BE2C (cell line): ENCODE measurements around the gene FARS2.

Source experiments
- DNase-seq: peaks from one replicate; pipeline ENCODE4 v3.0.0-alpha.2; 2020
- H3K27me3 ChIP-seq: fragments of 250-450 bp; sonication (Bioruptor Pico); 2 replicates; pipeline ENCODE4 v1.5.1; 2020; ENCODE audit warnings: mild to moderate bottlenecking
- H3K36me3 ChIP-seq: fragments of 250-450 bp; sonication (Bioruptor Pico); 2 replicates; pipeline ENCODE4 v1.5.1; 2020; ENCODE audit warnings: mild to moderate bottlenecking
- H3K4me1 ChIP-seq: fragments of 250-450 bp; sonication (Bioruptor Pico); 2 replicates; pipeline ENCODE4 v1.5.1; 2020
- H3K4me3 ChIP-seq: 2 replicates; pipeline ENCODE4 v1.5.1; 2011; ENCODE audit warnings: low read depth, low read length
- H3K9me3 ChIP-seq: fragments of 250-450 bp; sonication (Bioruptor Pico); 2 replicates; pipeline ENCODE4 v1.5.1; 2020
- TF ChIP-seq, protein P1 (sequence below): IDR thresholded peaks from 2 replicates; pipeline ENCODE4 v1.5.1; 2012; ENCODE audit warnings: mild to moderate bottlenecking, low read depth, low read length

Gene FARS2

DNA sequence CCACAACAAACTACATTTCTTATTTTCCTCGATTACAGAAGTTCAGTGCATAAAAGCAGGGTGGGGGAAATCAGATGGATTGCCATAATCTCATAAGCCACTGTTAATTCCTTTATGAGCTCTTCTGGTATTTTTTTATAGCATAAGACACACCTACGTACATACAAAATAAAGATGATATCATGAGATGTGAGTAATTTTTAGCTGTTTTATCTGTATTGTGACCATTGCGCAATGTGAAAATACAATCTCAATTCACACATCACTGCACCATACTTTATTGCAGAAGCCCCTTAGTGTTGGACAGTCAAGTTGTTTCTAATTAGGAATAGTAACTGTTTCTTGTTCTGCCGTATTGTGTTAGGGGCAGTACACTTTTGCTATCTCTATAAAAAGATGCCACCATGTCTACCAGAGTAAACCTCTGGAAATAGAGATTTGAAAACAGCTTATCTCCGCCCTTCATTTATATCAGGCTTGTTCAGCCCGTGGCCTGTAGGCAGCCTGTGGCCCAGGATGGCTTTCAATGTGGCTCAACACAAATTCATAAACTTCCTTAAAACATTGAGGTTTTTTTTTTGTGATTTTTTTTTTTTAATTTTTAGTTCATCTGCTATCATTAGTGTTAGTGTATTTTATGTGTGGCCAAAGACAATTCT lies 90.4 kb downstream of the FARS2 start:
- no peaks in the 10 kb centered on the region for H3K9me3 ChIP-seq
- DNase-seq, result no peak
- no peak overlapping the region for H3K4me3 ChIP-seq
- TF ChIP-seq, protein P1, sequence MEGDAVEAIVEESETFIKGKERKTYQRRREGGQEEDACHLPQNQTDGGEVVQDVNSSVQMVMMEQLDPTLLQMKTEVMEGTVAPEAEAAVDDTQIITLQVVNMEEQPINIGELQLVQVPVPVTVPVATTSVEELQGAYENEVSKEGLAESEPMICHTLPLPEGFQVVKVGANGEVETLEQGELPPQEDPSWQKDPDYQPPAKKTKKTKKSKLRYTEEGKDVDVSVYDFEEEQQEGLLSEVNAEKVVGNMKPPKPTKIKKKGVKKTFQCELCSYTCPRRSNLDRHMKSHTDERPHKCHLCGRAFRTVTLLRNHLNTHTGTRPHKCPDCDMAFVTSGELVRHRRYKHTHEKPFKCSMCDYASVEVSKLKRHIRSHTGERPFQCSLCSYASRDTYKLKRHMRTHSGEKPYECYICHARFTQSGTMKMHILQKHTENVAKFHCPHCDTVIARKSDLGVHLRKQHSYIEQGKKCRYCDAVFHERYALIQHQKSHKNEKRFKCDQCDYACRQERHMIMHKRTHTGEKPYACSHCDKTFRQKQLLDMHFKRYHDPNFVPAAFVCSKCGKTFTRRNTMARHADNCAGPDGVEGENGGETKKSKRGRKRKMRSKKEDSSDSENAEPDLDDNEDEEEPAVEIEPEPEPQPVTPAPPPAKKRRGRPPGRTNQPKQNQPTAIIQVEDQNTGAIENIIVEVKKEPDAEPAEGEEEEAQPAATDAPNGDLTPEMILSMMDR, result no peak
- H3K36me3 ChIP-seq, result no peaks in the 10 kb centered on the region
- H3K27me3 ChIP-seq, result no peaks in the 10 kb centered on the region
- no peaks in the 10 kb centered on the region for H3K4me1 ChIP-seq

DNA sequence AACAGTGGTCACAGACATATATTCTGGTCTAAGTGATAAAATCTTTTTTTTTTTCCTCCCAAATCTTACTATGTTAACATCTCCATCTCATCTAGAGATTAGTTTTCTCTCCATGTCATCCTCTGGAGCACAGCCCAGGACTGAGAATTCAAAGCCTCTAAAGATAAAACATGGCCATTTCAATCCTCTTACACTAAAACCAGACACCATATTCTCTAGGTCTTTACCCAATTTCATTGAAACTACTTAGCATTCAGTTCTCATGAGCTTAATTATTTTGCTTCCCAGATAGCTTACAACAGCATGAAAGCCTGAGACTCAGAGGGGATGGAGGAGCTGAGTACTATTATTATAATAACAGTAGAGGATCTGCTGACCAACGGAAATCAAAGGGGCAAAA lies 92.7 kb downstream of the FARS2 start:
- Histone ChIP-seq H3K4me3 (no peak overlapping the region), H3K27me3 (no peaks in the 10 kb centered on the region), H3K36me3 (no peaks in the 10 kb centered on the region), H3K9me3 (no peaks in the 10 kb centered on the region), H3K4me1 (no peaks in the 10 kb centered on the region)
- DNase-seq, result no peak
- TF ChIP-seq, protein P1, result no peak

DNA sequence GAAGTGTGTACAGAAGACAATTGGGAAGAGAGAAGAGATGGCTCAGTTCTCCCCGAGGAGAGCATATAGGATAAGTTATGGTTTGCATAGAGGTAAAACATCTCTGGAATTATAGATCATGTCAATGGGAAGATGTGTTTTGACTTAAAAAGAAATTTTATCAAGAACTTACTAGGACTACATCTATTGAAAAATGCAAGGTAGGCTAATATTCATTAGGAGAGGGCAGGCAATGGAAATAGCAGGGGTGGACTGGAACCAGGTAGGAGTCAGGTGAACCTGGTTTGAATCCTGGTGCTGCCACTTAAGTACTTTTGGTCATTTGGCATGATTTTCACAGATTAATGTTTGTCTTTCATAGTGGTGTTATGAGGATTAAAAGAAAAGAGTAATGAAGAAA lies 96.2 kb downstream of the FARS2 start:
- H3K4me3 ChIP-seq, result no peak overlapping the region
- no peaks in the 10 kb centered on the region for H3K9me3 ChIP-seq
- peaks cover 7% of the 10 kb centered on the region for H3K4me1 ChIP-seq
- H3K27me3 ChIP-seq, result no peaks in the 10 kb centered on the region
- DNase-seq, result no peak
- no peaks in the 10 kb centered on the region for H3K36me3 ChIP-seq
- TF ChIP-seq, protein P1, result no peak

DNA sequence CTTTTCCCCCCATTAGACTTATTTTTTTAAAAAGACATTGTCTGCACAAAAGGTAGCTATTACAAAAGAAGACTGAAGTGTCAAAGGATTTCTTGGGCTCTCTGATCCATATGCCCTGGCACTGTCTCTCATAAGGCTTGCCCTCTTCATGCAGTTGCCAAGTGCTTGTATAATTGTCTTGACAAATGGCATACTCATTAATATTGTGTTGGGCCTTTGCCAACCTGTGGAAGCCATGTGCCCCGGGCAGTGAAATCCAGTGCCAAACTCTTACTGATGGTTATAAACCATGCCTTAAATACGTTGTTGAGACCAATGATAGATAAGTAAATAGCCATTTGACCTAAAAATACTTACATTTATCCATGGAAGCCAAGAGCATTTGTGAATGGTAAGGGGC lies 98.1 kb downstream of the FARS2 start:
- Histone ChIP-seq H3K9me3 (no peaks in the 10 kb centered on the region), H3K4me1 (peaks cover 7% of the 10 kb centered on the region), H3K4me3 (no peak overlapping the region), H3K27me3 (no peaks in the 10 kb centered on the region), H3K36me3 (no peaks in the 10 kb centered on the region)
- TF ChIP-seq, protein P1, result no peak
- peak; percentile 48 for DNase-seq

DNA sequence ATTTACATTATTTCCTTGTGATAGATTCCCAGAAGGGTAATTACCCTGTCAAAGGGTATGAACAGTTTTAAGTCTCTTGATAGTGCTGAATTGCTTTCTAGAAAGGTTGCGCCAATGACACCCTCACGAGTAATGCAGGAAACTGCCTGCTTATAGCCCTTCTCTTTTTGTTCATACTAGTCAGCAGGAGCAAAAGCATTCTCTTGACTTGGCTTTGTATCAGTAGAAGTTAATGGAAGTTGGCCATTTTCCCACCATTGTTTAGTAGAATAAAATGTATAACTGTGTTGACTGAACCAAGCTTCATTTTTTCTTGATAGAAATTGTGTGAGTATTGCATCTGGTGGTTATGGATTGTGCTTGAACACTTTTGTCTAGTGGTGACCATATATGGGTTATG lies 100.1 kb downstream of the FARS2 start:
- DNase-seq, result no peak
- H3K4me3 ChIP-seq, result no peak overlapping the region
- TF ChIP-seq, protein P1, result no peak
- no peaks in the 10 kb centered on the region for H3K9me3 ChIP-seq
- H3K27me3 ChIP-seq, result no peaks in the 10 kb centered on the region
- H3K36me3 ChIP-seq, result no peaks in the 10 kb centered on the region
- H3K4me1 ChIP-seq, result peaks cover 7% of the 10 kb centered on the region

DNA sequence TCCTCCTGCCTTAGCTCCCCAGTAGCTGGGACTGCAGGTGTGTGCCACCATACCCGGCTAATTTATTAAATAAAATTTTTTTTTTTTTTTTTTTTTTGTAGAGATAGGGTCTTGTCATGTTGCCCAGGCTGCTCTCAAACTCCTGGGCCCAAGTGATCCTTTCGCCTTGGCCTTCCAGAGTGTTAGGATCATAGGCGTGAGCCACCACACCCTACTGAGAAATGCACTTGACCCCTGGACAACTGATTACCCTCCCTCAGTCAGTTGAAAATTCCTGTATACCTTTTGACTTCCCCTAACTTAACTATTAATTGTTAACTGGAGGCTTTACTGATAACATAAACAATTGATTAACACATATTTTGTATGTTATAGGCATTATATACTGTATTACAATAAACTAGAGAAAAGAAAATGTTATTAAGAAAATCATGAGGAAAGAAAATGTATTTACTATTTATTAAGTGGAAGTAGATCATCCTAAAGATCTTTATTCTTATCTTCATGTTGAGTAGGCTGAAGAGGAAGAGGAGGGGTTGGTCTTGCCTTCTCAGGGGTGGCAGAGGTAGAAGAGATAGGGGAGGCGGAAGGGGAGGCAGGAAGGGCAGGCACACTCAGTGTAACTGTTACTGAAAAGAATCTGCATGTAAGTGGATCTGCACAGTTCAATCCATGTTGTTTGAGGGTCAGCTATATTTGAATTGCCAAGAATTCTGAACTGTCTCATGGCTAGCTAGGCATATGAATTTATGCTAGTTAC lies 104.3 kb downstream of the FARS2 start:
- DNase-seq, result no peak
- Histone ChIP-seq H3K4me3 (no peak overlapping the region), H3K27me3 (no peaks in the 10 kb centered on the region), H3K9me3 (no peaks in the 10 kb centered on the region), H3K36me3 (0 out of 2 replicates have a peak, but pooled peaks cover 3% of the 10 kb centered on the region), H3K4me1 (peaks cover 2% of the 10 kb centered on the region; the same call in 1 of the 2 replicates)
- TF ChIP-seq, protein P1, result no peak
